K562 (cell line): ENCODE results near the gene SERTAD2. TPM values are rescaled to one million over a fixed set of nuclear protein-coding genes. Genes with fewer than 3 reads are reported as not detected.
A peak's percentile ranks its signal among the peaks of the same experiment; 100 is the strongest.

Experiments used
- AFF1 ChIP-seq, 2 experiments: fragments of 450-650 bp; IDR thresholded peaks; 2 replicates each; pipeline ENCODE4 v1.6.1; 2018; ENCODE audit warnings: mild to moderate bottlenecking in 2 of 2, low read depth in 1 of 2; ENCODE audit not compliant: partially characterized antibody in 2 of 2
- ARID2 ChIP-seq: fragments of 450-650 bp; IDR thresholded peaks from 2 replicates; pipeline ENCODE4 v1.6.1; 2017; ENCODE audit warnings: antibody characterized with exemption, mild to moderate bottlenecking
- ATF3 ChIP-seq, 2 experiments: fragments of 450-650 bp in 1 of 2; sonication (generic) in 1 of 2; formaldehyde crosslinking in 1 of 2; IDR thresholded peaks in 1 of 2; conservative IDR thresholded peaks in 1 of 2; 2 replicates each; pipeline versions ENCODE4 v1.6.1 to v1.8.1; 2016 to 2023; ENCODE audit warnings: mild to moderate bottlenecking in 2 of 2, moderate library complexity in 2 of 2, inconsistent platforms in 1 of 2, missing genetic modification reagents in 1 of 2
- CEBPG ChIP-seq, 3 experiments: fragments of 200-800 bp in 1 of 3; sonication (Bioruptor generic) in 1 of 3; sonication (generic) in 1 of 3; formaldehyde crosslinking in 1 of 3; IDR thresholded peaks in 2 of 3; conservative IDR thresholded peaks in 1 of 3; 2 replicates each; pipeline versions ENCODE4 v1.6.1 to v1.8.0; 2016 to 2022; ENCODE audit warnings: missing compliant biosample characterization in 2 of 3, missing genetic modification characterization in 2 of 3, mild to moderate bottlenecking in 1 of 3, missing genetic modification reagents in 1 of 3
- CUX1 ChIP-seq: fragments of 200-800 bp; sonication (Bioruptor generic); IDR thresholded peaks from 2 replicates; pipeline ENCODE4 v1.6.1; 2016; ENCODE audit warnings: missing genetic modification characterization, missing compliant biosample characterization
- ETS2 ChIP-seq: IDR thresholded peaks from 2 replicates; pipeline ENCODE4 v1.6.1; 2016; ENCODE audit warnings: borderline replicate concordance, missing genetic modification characterization, mild to moderate bottlenecking, moderate library complexity, missing compliant biosample characterization; ENCODE audit not compliant: poor library complexity, severe bottlenecking
- ETV5 ChIP-seq: sonication (generic); formaldehyde crosslinking; IDR thresholded peaks from 2 replicates; pipeline ENCODE4 v1.4.0; 2020; ENCODE audit warnings: low read depth, mild to moderate bottlenecking, missing genetic modification reagents
- HDAC1 ChIP-seq, 2 experiments: fragments of 450-650 bp; IDR thresholded peaks; 2 replicates each; pipeline ENCODE4 v1.6.1; 2016 to 2017; ENCODE audit warnings: inconsistent platforms in 1 of 2, mild to moderate bottlenecking in 1 of 2, moderate library complexity in 1 of 2
- LEF1 ChIP-seq: fragments of 450-650 bp; IDR thresholded peaks from 2 replicates; pipeline ENCODE4 v1.6.1; 2016; ENCODE audit warnings: mild to moderate bottlenecking
- MAFG ChIP-seq: fragments of 450-650 bp; conservative IDR thresholded peaks from 2 replicates; pipeline ENCODE4 v1.6.1; 2016; ENCODE audit warnings: missing genetic modification characterization, missing compliant biosample characterization
- MAFK ChIP-seq: IDR thresholded peaks from 2 replicates; pipeline ENCODE4 v1.6.1; 2011; ENCODE audit warnings: low read length, improper control_type of control experiment
- MAX ChIP-seq: sonication (generic); formaldehyde crosslinking; IDR thresholded peaks from 2 replicates; pipeline ENCODE4 v1.9.0; 2022; ENCODE audit warnings: mild to moderate bottlenecking, missing genetic modification reagents
- MTA1 ChIP-seq: fragments of 450-650 bp; IDR thresholded peaks from 2 replicates; pipeline ENCODE4 v1.6.1; 2017; ENCODE audit warnings: borderline replicate concordance
- MXD1 ChIP-seq: fragments of 250-450 bp; sonication (Bioruptor Pico); IDR thresholded peaks from 2 replicates; pipeline ENCODE4 v1.8.0; 2021; ENCODE audit warnings: borderline replicate concordance, mild to moderate bottlenecking, moderate library complexity; ENCODE audit not compliant: poor library complexity, severe bottlenecking
- ZNF57 ChIP-seq: fragments of 450-650 bp; formaldehyde crosslinking; IDR thresholded peaks from 2 replicates; pipeline ENCODE4 v1.4.0; 2020; ENCODE audit warnings: mild to moderate bottlenecking, moderate library complexity
- polyA plus RNA-seq, 8 experiments: library from polyadenylated mRNA; depleted of rRNA in 4 of 8; stranded (reverse) in 5 of 8; unstranded in 3 of 8; fragments of >200 nt; fragmentation: Nextera tagmentation in 2 of 8; fragmentation: Illumina TruSeq in 1 of 8; extraction: Ambion mirVana in 2 of 8; extraction: Trizol in 1 of 8; gene quantifications; 2 replicates each; pipeline versions ENCODE4 v1.2.1 to v1.2.3, GENCODE V29; 2011 to 2014; ENCODE audit warnings: inconsistent platforms in 1 of 8, missing spikeins in 1 of 8
- total RNA-seq, 7 experiments: library from RNA; depleted of rRNA in 6 of 7; stranded (reverse); fragments of >200 nt in 6 of 7; fragmentation: Illumina TruSeq in 2 of 7; extraction: Trizol in 2 of 7; gene quantifications; 2 replicates each; pipeline versions ENCODE4 v1.2.1 to v1.2.3, GENCODE V29; 2011 to 2021; ENCODE audit warnings: low replicate concordance in 1 of 7

The SERTAD2 gene
- total and polyA plus RNA-seq, 9 of the 15 experiments (the other 6 are each of a cell fraction or from before 2014, with no cell fraction given), result 3.0 to 12.5 (median 6.1) TPM

GRCh38 chr2:64649013-64649484 is 4.7 kb downstream of the SERTAD2 start (continued):
- TF ChIP-seq ETS2 (tag) (no peak), MAX (no peak), HDAC1 (IDR thresholded peaks at IDR 0.05) (peak in 1 of 2 experiments; percentile 93; a peak in 2 of 4 replicates), ZNF57 (CRISPR knock-in tag) (no peak), ARID2 (no peak), ATF3 (IDR thresholded peaks at IDR 0.05) (0 out of 2 replicates have a peak, but pooled peaks have one; percentile 11), ATF3 (CRISPR knock-in tag; conservative IDR thresholded peaks at IDR 0.05) (no peak), MTA1 (peak; percentile 59; the same call in 1 of the 2 replicates), MAFG (tag) (peak; percentile 62), ETV5 (CRISPR knock-in tag) (no peak), AFF1 (IDR thresholded peaks at IDR 0.05; ENCODE audit: low read depth in 1 of 2, partially characterized antibody in 2 of 2) (no peak), LEF1 (0 out of 2 replicates have a peak, but pooled peaks have one; percentile 21), CUX1 (0 out of 2 replicates have a peak, but pooled peaks have one; percentile 27), CEBPG (CRISPR knock-in tag; IDR thresholded peaks at IDR 0.05) (peak; percentile 60), CEBPG (tag; conservative IDR thresholded peaks at IDR 0.05 in 1 of 2, IDR thresholded peaks at IDR 0.05 in 1 of 2) (peak in 1 of 2 experiments; percentile 63; a peak in 2 of 4 replicates), MXD1 (CRISPR knock-in tag) (no peak), MAFK (no peak)
